ENCODE measurements around the gene FMC1.
"Not testable (repeated sequence)": the region's sequence is repeated elsewhere in the genome, so short reads cannot be mapped to it uniquely, and the experiment has no call there.

Gene FMC1

GRCh38 chr7:139340037-139340807 lies 915 bp upstream of the FMC1 start:
- DNase-seq (ENCODE audit: low read depth): peak; percentile 98

GRCh38 chr7:139340808-139341057 lies 404 bp upstream of the FMC1 start:
- DNase-seq (ENCODE audit: low read depth): peak; percentile 71

GRCh38 chr7:139341776-139342226 lies 664 bp downstream of the FMC1 start:
- no peak for DNase-seq (ENCODE audit: low read depth)

- no peak for DNase-seq (ENCODE audit: low read depth)
Measured at GRCh38 chr7:139345042-139345441, 3.9 kb downstream of the FMC1 start.

DNA sequence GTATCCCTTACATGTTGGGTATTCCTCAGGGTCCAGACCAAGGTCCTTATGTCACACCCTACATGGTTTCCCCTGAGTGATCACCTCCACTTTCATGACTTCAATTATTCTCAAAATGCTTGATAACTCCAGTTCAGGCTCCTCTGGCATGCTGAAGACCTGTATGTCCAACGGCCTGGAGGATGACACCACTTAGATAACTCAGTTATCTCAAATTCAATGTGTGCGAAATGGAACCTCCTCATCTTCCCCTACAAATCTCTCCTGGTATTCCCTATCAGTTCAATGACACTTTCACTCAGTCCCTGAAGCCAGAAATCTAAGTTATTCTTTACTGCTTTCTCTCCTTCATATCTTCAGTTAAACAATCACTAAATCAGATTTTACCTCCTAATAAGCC lies 9.9 kb downstream of the FMC1 start:
- DNase-seq (ENCODE audit: low read depth): no peak

DNA sequence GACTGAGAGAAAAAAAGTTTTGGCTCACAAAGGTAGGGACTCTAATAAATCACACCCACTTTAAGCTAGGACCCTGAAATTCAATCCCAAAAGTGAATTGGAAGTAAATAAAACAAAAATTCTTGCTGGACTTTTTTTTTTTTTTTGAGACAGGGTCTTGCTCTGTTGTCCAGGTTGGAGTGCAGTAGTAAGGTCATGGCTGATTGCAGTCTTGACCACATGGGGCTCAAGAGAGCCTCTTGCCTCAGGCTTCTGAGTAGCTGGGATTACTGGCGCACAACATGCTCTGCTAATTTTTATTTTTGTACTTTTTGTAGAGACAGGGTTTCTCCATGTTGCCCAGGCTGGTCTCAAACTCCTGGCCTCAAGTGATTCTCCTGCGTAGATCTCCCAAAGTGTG lies 13.6 kb downstream of the FMC1 start:
- no peak for DNase-seq (ENCODE audit: low read depth)

DNA sequence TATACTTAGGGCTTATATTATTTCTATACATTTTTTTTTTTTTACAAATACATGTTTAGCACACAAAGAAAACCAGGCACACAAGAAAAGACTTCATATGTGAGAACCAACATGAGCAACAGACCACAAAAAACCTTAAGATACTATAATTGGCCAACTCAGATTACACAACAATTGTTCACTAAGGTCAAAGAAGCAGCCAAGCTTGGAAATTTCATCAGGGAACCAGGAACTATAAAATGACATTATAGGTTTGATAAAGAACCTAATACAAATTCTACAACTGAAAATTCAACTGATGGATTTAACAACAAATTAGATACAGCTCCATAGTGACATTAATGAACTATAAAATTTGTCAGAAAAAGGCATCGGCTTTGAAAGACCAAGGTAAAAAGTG lies 14.2 kb downstream of the FMC1 start:
- DNase-seq (ENCODE audit: low read depth): no peak

DNA sequence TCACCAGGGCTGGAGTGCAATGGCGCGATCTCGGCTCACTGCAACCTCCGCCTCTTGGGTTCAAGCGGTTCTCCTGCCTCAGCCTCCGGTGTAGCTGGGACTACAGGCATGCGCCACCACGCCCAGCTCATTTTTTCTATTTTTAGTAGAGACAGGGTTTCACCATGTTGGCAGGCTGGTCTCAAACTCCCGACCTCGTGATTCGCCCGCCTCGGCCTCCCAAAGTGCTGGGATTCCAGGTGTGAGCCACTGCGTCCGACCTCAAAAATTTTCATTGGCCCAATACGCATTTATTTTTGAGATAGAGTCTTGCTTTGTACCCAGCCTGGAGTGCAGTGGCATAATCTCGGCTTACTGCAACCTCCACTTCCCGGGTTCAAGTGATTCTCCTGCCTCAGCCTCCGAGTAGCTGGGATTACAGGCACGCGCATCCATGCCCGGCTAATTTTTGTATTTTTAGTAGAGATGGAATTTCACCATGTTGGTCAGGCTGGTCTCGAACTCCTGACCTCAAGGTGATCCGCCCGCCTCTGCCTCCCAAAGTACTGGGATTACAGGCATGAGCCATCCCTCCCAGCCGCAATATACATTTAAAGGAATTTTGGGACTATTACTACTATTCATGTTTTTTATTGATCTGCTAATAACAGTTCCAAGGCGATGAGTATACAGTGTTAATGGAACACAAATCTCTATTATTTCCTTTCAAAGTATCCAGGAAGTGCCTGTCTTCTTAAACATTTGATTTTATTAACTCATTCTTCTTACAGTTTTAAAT lies 16.8 kb downstream of the FMC1 start:
- not testable (repeated sequence) for DNase-seq (ENCODE audit: low read depth)

DNA sequence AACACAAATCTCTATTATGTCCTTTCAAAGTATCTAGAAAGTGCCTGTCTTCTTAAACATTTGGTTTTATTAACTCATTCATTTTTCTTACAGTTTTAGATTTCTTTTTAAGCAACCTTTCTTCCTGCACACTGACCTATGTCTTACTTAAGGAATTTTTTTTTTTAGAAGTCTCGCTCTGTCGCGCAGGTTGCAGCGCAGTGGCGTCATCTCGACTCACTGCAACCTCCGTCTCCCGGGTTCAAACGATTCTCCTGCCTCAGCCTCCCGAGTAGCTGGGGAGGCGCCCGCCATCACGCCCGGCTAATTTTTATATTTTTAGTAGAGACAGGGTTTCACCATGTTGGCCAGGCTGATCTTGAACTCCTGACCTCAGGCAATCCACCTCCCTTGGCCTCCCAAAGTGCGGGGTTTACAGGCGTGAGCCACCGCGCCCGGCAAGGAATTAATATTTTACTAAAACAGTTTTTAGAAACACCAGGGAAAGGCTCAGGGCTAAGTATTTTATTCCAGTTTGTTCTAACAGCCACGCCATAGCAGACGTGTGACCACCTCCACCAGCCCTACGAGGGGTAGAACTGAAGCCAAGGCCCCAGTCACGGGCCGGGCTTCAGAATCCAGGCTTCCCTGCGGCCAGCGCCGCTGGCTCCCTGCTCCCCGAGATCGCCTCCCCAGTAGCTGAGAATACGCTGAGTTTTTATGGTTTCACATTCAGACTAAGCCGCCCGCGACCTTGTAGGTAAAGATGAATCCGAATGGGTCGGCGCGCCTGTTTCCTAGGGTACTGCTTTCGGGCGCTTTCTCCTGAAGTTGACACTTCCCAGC lies 17.6 kb downstream of the FMC1 start:
- DNase-seq (ENCODE audit: low read depth): no peak

DNA sequence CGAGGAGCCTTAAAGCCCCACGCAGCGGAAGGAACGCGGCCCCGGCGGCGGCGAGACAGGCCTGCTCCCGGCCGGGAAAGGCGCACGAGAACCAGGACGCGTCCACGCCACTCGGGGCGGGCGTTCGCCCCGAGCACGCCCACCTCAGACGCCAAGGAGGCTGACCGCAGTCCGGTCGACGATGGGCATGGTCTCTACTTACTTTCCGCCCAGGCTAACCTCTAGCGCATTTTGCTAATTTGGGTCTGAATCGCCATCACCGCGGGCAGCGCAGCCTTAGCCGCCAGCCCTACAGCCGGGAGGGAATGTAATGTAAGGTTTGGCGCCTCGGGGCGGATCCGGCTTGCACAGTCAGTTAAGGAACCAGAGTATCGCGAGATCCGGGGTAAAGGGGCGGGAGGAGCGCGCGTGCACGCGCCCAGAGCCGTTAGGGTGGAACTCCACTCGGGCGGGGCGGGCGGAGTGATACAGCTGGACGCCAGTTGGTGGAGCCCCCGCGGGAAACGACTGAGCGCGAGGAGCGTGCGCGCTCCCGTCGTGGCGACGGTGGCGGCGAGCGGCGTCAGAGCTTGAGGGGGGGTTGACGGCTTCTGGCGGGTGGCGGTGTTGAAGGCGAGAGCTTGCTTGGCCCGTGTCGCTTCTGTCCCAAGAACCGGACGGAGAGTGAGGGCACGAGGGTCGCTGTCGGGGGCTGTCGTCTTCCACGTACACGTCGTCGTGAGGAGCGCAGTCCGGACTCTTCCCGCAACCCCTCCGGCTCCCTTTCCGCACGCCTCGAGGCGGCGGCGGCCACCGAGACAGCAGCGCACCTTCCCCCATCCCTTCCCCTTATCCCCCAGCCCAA lies 18.5 kb downstream of the FMC1 start, which contains the start of gene LUC7L2:
Gene LUC7L2, plus strand, starts transcription at position 529 of the 844 bp plus-strand sequence. CDS start 368 bp downstream, outside the sequence.
- peak; percentile 100 for DNase-seq (ENCODE audit: low read depth)

DNA sequence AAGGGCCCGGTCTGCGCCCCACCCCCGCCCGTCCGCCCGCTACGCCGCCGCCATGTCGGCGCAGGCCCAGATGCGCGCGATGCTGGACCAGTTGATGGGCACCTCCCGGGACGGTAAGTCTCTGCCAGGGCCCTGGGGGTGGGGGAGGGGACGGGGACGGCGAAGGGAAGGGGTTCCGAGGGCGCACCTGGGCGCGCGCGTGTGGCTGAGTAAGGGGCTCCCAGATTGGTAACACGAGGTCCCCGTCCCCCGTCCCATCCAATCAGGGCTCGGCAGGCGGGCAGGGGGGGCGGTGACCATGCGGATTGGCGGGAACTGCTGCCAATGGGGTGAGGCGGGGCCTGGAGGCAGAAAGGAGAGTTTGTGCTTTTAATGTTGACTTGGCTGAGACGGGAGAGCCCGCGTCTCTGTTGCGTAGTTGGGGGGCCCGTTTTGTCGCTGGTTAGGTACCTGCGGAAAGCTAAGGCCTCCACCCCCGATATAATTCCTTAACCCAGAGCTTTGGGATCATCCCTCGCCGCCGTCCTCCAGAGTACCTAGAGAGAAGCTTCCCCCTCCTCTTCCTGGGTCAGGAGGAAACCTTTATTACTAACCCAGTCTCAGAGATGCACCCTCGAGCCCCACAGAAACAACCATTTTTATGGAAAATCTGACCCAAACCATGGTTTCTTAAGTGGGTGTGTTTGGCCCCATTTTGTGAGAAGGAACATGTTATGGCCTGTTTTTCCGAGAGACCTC lies 19.2 kb downstream of the FMC1 start:
- DNase-seq (ENCODE audit: low read depth): peak; percentile 98

GRCh38 chr7:139360948-139361307 lies 19.8 kb downstream of the FMC1 start:
- DNase-seq (ENCODE audit: low read depth): no peak

DNA sequence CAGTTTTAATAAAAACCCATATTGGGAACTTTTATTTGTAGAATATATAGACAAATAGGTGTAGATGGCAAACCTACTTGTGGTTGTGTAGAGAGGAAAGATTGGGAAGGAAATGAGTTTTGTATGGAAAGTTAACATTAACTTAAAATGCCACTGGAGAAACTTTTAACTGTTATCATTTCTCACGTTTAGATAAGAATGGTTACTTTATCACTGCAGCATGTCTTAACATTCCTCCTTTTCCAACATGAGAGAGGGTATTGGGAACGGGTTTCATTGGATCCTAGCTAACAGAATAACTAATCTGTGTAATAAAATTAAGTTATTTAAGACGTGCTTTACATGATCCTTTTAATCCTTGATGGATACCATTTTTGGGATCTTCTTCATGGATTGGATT lies 20.4 kb downstream of the FMC1 start:
- no peak for DNase-seq (ENCODE audit: low read depth)

DNA sequence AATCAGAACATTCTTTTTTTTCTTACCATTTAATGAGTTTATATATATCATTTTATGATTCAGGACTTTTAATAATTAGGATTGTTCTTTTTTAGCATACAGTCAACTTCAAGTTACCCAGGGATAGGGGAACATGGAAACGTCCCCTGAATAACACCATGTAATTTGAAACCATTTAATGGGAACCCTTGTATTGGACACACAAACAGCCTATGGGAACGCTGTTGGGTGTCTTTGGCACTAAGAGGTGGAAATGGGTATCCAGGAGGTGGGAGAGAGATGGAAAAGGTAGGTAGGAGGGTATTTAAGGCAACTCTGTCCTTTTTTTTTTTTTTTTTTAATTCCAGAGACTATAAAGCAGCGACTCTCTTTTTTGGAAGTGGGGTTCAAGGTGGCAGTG lies 21.2 kb downstream of the FMC1 start:
- DNase-seq (ENCODE audit: low read depth): no peak

GRCh38 chr7:139362981-139363380 lies 21.8 kb downstream of the FMC1 start:
- no peak for DNase-seq (ENCODE audit: low read depth)

DNA sequence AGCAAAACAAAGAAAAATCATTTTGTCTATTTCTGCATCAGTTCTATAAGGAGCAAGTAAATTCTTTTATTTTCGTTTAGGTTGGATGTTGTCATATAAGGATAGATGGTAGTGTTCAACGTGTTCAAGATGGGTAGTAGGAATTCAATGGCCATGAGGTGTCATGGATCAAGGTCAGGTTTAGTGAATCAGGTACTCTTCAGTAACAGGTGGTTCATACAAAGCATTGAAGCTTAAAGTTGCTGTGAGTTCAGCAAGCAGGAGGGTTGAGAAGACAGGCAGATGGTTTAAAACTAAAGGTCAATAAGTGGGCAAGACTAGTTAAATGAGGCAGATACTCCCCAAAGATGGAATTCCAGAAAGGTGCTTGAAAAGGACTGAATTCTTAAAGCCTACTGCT lies 24.2 kb downstream of the FMC1 start:
- DNase-seq (ENCODE audit: low read depth): no peak

DNA sequence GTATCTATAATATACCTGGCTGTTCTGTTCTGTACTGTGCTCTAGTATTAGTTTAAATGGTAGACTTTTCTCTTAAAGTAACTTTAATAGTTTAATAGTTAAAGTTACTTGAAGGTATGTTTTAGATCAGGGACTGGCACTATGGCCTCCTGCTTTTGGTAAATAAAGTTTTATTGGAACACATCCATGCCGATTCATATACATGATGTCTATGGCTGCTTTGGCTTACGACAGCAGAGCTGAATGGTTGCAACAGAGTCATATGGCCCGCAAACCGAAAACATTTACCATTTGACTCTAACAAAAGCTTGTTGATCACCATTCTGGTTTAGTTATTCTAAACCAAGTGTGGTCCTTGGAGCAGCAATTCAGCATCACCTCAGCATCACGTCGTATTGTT lies 25.3 kb downstream of the FMC1 start:
- no peak for DNase-seq (ENCODE audit: low read depth)

DNA sequence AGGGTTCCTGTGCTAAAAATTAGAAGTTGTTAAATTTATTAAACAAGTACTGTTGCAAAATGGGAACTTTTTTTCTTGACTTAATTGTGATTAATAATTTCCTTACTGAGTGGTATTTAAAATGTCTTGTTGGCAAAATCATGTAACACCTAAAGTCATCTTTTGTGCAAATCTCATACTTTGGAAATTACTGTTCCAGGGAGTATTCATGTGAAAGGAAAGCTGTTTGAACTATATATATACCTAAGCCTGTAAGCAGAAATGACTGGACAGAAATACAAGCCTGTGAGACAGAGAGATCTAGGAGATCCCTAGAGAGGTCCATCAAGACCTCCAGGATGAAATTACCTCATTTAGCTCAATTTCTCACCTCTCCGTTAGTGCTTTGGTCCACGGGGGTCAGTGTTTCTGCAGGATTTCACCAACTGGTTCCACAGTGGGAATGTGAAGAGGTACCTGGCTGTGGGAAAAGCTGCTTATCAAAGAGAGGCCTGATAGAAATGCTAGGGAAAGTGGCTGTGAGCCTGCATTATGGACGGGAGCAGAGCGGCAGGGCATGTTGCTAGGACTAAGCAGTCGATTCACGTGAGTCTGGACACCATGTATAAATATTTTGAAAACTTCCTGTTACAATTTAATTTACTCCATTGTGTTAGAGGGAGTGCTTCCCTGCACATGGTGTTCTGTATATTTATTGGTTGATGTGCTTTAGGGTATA lies 26.5 kb downstream of the FMC1 start:
- DNase-seq (ENCODE audit: low read depth): no peak

DNA sequence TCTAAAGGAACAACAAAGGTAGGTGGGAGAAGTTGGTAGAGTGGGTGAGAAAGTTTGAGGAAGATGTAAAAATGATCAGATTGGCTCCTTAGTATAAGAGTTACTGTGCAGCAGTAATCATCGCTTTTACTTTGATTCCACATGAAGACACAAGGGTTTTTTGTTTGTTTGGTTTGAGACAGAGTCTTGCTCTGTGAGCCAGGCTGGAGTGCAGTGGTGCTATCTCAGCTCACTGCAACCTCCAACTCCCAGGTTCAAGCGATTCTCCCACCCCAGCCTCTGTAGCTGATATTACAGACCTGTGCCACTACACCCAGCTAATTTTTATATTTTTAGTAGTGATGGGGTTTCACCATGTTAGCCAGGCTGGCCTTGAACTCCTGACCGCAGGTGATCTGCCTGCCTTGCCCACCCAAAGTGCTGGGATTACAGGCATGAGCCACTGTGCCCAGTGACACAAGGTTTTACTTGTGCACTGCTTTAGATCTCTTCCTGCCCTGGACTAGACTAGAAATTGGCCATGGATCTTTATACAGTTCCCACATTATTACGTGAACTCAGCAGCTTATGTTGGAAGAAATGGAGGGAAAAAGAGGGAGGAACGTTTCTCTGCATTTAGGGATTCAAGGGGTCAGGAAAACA lies 29.3 kb downstream of the FMC1 start:
- no peak for DNase-seq (ENCODE audit: low read depth)

DNA sequence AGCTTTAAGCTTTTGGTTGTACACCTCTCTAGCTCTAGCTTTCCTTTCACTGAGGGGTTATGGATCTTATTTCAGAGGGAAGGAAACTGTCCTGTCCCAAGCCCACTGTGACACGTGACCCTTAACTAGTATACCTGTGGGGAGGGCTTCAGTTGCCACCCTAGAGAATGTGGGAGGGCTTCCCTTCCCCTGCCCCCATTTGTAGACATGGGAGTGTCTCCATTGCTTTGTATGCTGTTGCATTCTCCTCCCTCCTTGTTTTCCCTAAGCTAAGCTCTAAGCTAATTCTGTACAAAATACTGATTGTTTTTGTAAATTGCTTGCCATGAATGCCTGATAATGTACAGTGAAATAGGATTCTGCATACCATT lies 29.8 kb downstream of the FMC1 start:
- DNase-seq (ENCODE audit: low read depth): no peak
